H1 (cell line): ENCODE measurements around the gene AMPD3. TPM values are rescaled to one million over a fixed set of nuclear protein-coding genes. Genes with fewer than 3 reads are reported as not detected.

ENCODE experiments used
- CTCF ChIA-PET: fragments of 300-600 bp; sonication (Branson Sonifier 250); formaldehyde crosslinking; loops from one replicate; lab custom pipeline; 2021; ENCODE audit not compliant: partially characterized antibody; lab: Charles Lee
- POLR2A ChIA-PET: fragments of 300-600 bp; sonication (Branson Sonifier 250); formaldehyde crosslinking; loops from one replicate; lab custom pipeline; 2021; ENCODE audit warnings: inconsistent platforms; ENCODE audit not compliant: partially characterized antibody; lab: Charles Lee
- DNase-seq, 2 experiments: peaks; one replicate each; pipeline versions ENCODE4 v3.0.0 to v3.0.0-alpha.2; 2010 to 2022; ENCODE audit warnings: low spot score in 2 of 2, low read depth in 1 of 2, mixed read lengths in 1 of 2
- FAIRE-seq: peaks from 2 replicates; lab custom pipeline; 2011; peaks lifted over from hg19 to GRCh38; lab: Jason Lieb, UNC
- H2AFZ ChIP-seq: 2 replicates; pipeline ENCODE4 v1.8.1; 2012; ENCODE audit warnings: low read length, inconsistent platforms
- H2AK5ac ChIP-seq: 2 replicates; pipeline ENCODE4 v1.6.1; 2013; ENCODE audit warnings: low read depth, low read length
- H2BK120ac ChIP-seq: replicated peaks from 2 replicates; pipeline ENCODE3; 2013; ENCODE audit warnings: low read depth, low read length, inconsistent platforms
- H2BK12ac ChIP-seq: 2 replicates; pipeline ENCODE4 v1.6.1; 2013; ENCODE audit warnings: low read depth, low read length
- H2BK15ac ChIP-seq: 2 replicates; pipeline ENCODE4 v1.6.1; 2013; ENCODE audit warnings: low read length
- H2BK20ac ChIP-seq: 2 replicates; pipeline ENCODE4 v1.6.1; 2013; ENCODE audit warnings: low read length
- H2BK5ac ChIP-seq: 2 replicates; pipeline ENCODE4 v1.6.1; 2013; ENCODE audit warnings: low read depth, low read length
- H3K14ac ChIP-seq: 2 replicates; pipeline ENCODE4 v1.6.1; 2013; ENCODE audit warnings: inconsistent platforms; ENCODE audit not compliant: insufficient read length
- H3K18ac ChIP-seq: 2 replicates; pipeline ENCODE4 v1.6.1; 2013; ENCODE audit warnings: low read length; ENCODE audit errors: extremely low read depth
- H3K23ac ChIP-seq: 2 replicates; pipeline ENCODE4 v1.6.1; 2013; ENCODE audit warnings: inconsistent platforms; ENCODE audit not compliant: insufficient read length
- H3K23me2 ChIP-seq: 2 replicates; pipeline ENCODE4 v1.6.1; 2013; ENCODE audit warnings: low read depth, low read length
- H3K27ac ChIP-seq: 2 replicates; pipeline ENCODE4 v1.6.1; 2011; ENCODE audit warnings: low read depth, low read length, inconsistent platforms
- H3K27me3 ChIP-seq, 4 experiments: replicated peaks in 1 of 4; 1 replicate in 1 of 4; 2 replicates in 3 of 4; pipeline versions ENCODE4 v1.6.1 to v1.8.1; 2011 to 2013; ENCODE audit warnings: low read length in 3 of 4, mild to moderate bottlenecking in 3 of 4, inconsistent platforms in 2 of 4, mixed read lengths in 2 of 4, moderate library complexity in 1 of 4; ENCODE audit not compliant: control insufficient read depth in 3 of 4, insufficient read depth in 3 of 4; ENCODE audit errors: extremely low read depth in 1 of 4
- H3K36me3 ChIP-seq, 4 experiments: 2 replicates each; pipeline versions ENCODE4 v1.6.1 to v1.8.1; 2011 to 2013; ENCODE audit warnings: mild to moderate bottlenecking in 4 of 4, low read length in 3 of 4, moderate library complexity in 2 of 4, control low read depth in 1 of 4, inconsistent platforms in 1 of 4; ENCODE audit not compliant: insufficient read depth in 4 of 4, control insufficient read depth in 2 of 4
- H3K4ac ChIP-seq: replicated peaks from 2 replicates; pipeline ENCODE3; 2013; ENCODE audit warnings: low read length, low read depth, mixed read lengths, inconsistent platforms; ENCODE audit not compliant: insufficient read length
- H3K4me1 ChIP-seq, 4 experiments: replicated peaks in 1 of 4; 1 replicate in 1 of 4; 2 replicates in 3 of 4; pipeline versions ENCODE4 v1.6.1 to v1.8.1; 2011 to 2013; ENCODE audit warnings: low read length in 3 of 4, inconsistent platforms in 2 of 4, mixed read lengths in 1 of 4; ENCODE audit not compliant: insufficient read depth in 4 of 4, control insufficient read depth in 3 of 4
- H3K4me2 ChIP-seq, 2 experiments: 2 replicates each; pipeline versions ENCODE4 v1.6.1 to v1.8.1; 2011 to 2013; ENCODE audit warnings: low read depth in 2 of 2, low read length in 2 of 2, control low read depth in 1 of 2, inconsistent platforms in 1 of 2, mild to moderate bottlenecking in 1 of 2; ENCODE audit not compliant: insufficient read depth in 1 of 2
- H3K4me3 ChIP-seq, 4 experiments: fragments of 200-600, 300-600 bp in 1 of 4; sonication (generic), shearing (Covaris generic), sonication (Bioruptor Twin) in 1 of 4; 2 replicates each; pipeline versions ENCODE4 v1.5.1 to v1.8.1; 2011 to 2016; ENCODE audit warnings: low read length in 4 of 4, low read depth in 3 of 4, control low read depth in 2 of 4, inconsistent platforms in 2 of 4, mild to moderate bottlenecking in 2 of 4, mixed read lengths in 1 of 4, moderate library complexity in 1 of 4; ENCODE audit not compliant: insufficient read depth in 2 of 4; ENCODE audit errors: extremely low read depth in 1 of 4
- H3K56ac ChIP-seq: replicated peaks from 2 replicates; pipeline ENCODE3; 2013; ENCODE audit warnings: low read depth, mild to moderate bottlenecking, mixed read lengths, low read length, inconsistent platforms; ENCODE audit not compliant: insufficient read length
- H3K79me1 ChIP-seq: 2 replicates; pipeline ENCODE4 v1.6.1; 2013; ENCODE audit warnings: low read depth, low read length, control low read depth
- H3K79me2 ChIP-seq, 2 experiments: 2 replicates each; pipeline versions ENCODE4 v1.6.1 to v1.8.1; 2012 to 2013; ENCODE audit warnings: low read length in 2 of 2, mild to moderate bottlenecking in 2 of 2, inconsistent platforms in 1 of 2; ENCODE audit not compliant: insufficient read depth in 2 of 2, control insufficient read depth in 1 of 2
- H3K9ac ChIP-seq, 4 experiments: replicated peaks in 1 of 4; 1 replicate in 1 of 4; 2 replicates in 3 of 4; pipeline versions ENCODE4 v1.6.1 to v1.8.1; 2011 to 2013; ENCODE audit warnings: low read depth in 3 of 4, low read length in 3 of 4, control low read depth in 2 of 4, mild to moderate bottlenecking in 2 of 4, moderate library complexity in 2 of 4, inconsistent platforms in 1 of 4; ENCODE audit errors: extremely low read depth in 1 of 4
- H3K9me3 ChIP-seq, 2 experiments: 2 replicates each; pipeline versions ENCODE4 v1.6.1 to v1.8.1; 2012 to 2013; ENCODE audit warnings: mild to moderate bottlenecking in 2 of 2, moderate library complexity in 2 of 2, control low read depth in 1 of 2, inconsistent platforms in 1 of 2, low read depth in 1 of 2, low read length in 1 of 2, mixed read lengths in 1 of 2; ENCODE audit not compliant: insufficient read depth in 2 of 2
- H4K20me1 ChIP-seq, 2 experiments: replicated peaks in 1 of 2; 2 replicates each; pipeline versions ENCODE3 to v1.8.1; 2011 to 2013; ENCODE audit warnings: inconsistent platforms in 2 of 2, low read length in 2 of 2, mild to moderate bottlenecking in 1 of 2; ENCODE audit not compliant: insufficient read depth in 2 of 2, control insufficient read depth in 1 of 2
- H4K5ac ChIP-seq: 2 replicates; pipeline ENCODE4 v1.6.1; 2013; ENCODE audit warnings: low read length, low read depth, mixed read lengths, inconsistent platforms; ENCODE audit not compliant: insufficient read length
- H4K8ac ChIP-seq: 2 replicates; pipeline ENCODE4 v1.8.0; 2013; ENCODE audit warnings: mild to moderate bottlenecking, moderate library complexity, low read length, inconsistent platforms; ENCODE audit not compliant: insufficient read depth; ENCODE audit errors: extremely low read depth
- H4K91ac ChIP-seq: replicated peaks from 2 replicates; pipeline ENCODE3; 2013; ENCODE audit warnings: low read length, mixed read lengths, inconsistent platforms; ENCODE audit not compliant: insufficient read length
- EZH2 ChIP-seq: fragments of 200-600 bp; sonication (generic); IDR thresholded peaks from 2 replicates; pipeline ENCODE4 v1.7.1; 2012; ENCODE audit warnings: low read depth, mild to moderate bottlenecking, moderate library complexity, low read length, inconsistent platforms; ENCODE audit not compliant: severe bottlenecking
- MAFK ChIP-seq: IDR thresholded peaks from 2 replicates; pipeline ENCODE4 v1.6.1; 2012; ENCODE audit warnings: low read depth, mild to moderate bottlenecking, improper control_type of control experiment, low read length
- NANOG ChIP-seq: IDR thresholded peaks from 2 replicates; pipeline ENCODE4 v1.6.1; 2011; ENCODE audit warnings: low read length, low read depth, mild to moderate bottlenecking, inconsistent platforms; ENCODE audit not compliant: insufficient read depth, poor library complexity, severe bottlenecking
- POLR2A ChIP-seq, 2 experiments: IDR thresholded peaks; 1 replicate in 1 of 2; 2 replicates in 1 of 2; pipeline ENCODE4 v1.6.1; 2011; ENCODE audit warnings: low read depth in 2 of 2, low read length in 2 of 2, mild to moderate bottlenecking in 2 of 2; ENCODE audit errors: control extremely low read depth in 1 of 2
- RBBP5 ChIP-seq: IDR thresholded peaks from 2 replicates; pipeline ENCODE4 v1.7.1; 2012; ENCODE audit warnings: low read depth, mild to moderate bottlenecking, inconsistent platforms, low read length, moderate library complexity, borderline replicate concordance
- SAP30 ChIP-seq: fragments of 300-600 bp; sonication (generic); IDR thresholded peaks from 2 replicates; pipeline ENCODE4 v1.7.1; 2012; ENCODE audit warnings: low read length, moderate library complexity, mild to moderate bottlenecking, inconsistent platforms; ENCODE audit not compliant: insufficient read depth, insufficient replicate concordance
- SIRT6 ChIP-seq: IDR thresholded peaks from one replicate; pipeline ENCODE4 v1.7.1; 2012; ENCODE audit warnings: low read length, inconsistent platforms
- WGBS, 2 experiments: shearing (Covaris generic) in 1 of 2; methylation state at CpG; one replicate each; pipeline versions ENCODE4 v1.1.6 to v1.1.7; 2013 to 2015; ENCODE audit warnings: low lambda C conversion rate in 2 of 2, mixed read lengths in 2 of 2, inconsistent platforms in 1 of 2, low coverage in 1 of 2, missing lambda C conversion rate in 1 of 2; ENCODE audit not compliant: insufficient replicate concordance in 2 of 2, insufficient coverage in 1 of 2, insufficient read length in 1 of 2; ENCODE audit errors: extremely low coverage in 1 of 2, missing lambda C conversion rate in 1 of 2; 5-methylcytosine and 5-hydroxymethylcytosine counted together
- polyA plus RNA-seq, 7 experiments: library from polyadenylated mRNA; depleted of rRNA in 3 of 7; stranded (reverse) in 5 of 7; unstranded in 2 of 7; fragments of >200 nt in 5 of 7; fragments of 200-250 nt in 2 of 7; gene quantifications; 1 replicate in 5 of 7; 2 replicates in 1 of 7; 4 replicates in 1 of 7; pipeline versions ENCODE4 v1.2.1 to v1.2.3, GENCODE V29; 2011 to 2013; ENCODE audit warnings: missing spikeins in 2 of 7, mixed read lengths in 2 of 7
- total RNA-seq: library from RNA; stranded (reverse); fragmentation: NEBNext Ultra II Directional; extraction: Animal tissue kit (Norgen Biotek cat#: 25700); gene quantifications from 2 replicates; pipeline ENCODE4 v1.2.1, GENCODE V29; 2021

The AMPD3 gene
- total and polyA plus RNA-seq, 2 of the 8 experiments (the other 6 are each of a cell fraction or from before 2014, with no cell fraction given): 4.0 to 6.3 TPM

GRCh38 chr11:10502770-10503169 lies 47.7 kb downstream of the AMPD3 start:
- POLR2A ChIA-PET: no interaction called here
- no peak overlapping the region for H2BK120ac ChIP-seq
- no peak overlapping the region for H3K27ac ChIP-seq
- H3K23ac ChIP-seq: no peak overlapping the region
- 0 out of 7 replicates have a peak, but pooled peaks cover 0 to 3% (median 0%) of the 10 kb centered on the region in 4 experiments for H3K4me1 ChIP-seq
- no peaks in the 10 kb centered on the region; a peak in 1 of 8 replicates for H3K36me3 ChIP-seq
- H4K8ac ChIP-seq: no peak overlapping the region
- no peak overlapping the region for H2BK12ac ChIP-seq
- H3K4me2 ChIP-seq: no peak overlapping the region
- H4K20me1 ChIP-seq: peaks cover 0 to 9% of the 10 kb centered on the region in 2 experiments
- H3K18ac ChIP-seq: no peak overlapping the region
- no peak overlapping the region for H3K4ac ChIP-seq
- TF ChIP-seq NANOG (no peak), POLR2A (IDR thresholded peaks at IDR 0.05; ENCODE audit: control extremely low read depth in 1 of 2, low read depth in 2 of 2, low read length in 2 of 2) (no peak), SAP30 (no peak), RBBP5 (no peak), SIRT6 (no peak), EZH2 (no peak), MAFK (no peak)
- no peak overlapping the region for H3K14ac ChIP-seq
- H4K5ac ChIP-seq: no peak overlapping the region
- no peak overlapping the region for H2AFZ ChIP-seq
- H3K9ac ChIP-seq: no peak overlapping the region
- no peak overlapping the region for H2BK5ac ChIP-seq
- H3K79me1 ChIP-seq: no peaks in the 10 kb centered on the region
- WGBS, 2 experiments: 88% methylated on average over 3 of the region's 3 CpGs; no CpG with 5 or more reads in 1 of the 2 experiments
- H3K27me3 ChIP-seq: no peaks in the 10 kb centered on the region; a peak in 1 of 7 replicates
- H2AK5ac ChIP-seq: no peak overlapping the region
- no peak overlapping the region for H2BK20ac ChIP-seq
- H3K79me2 ChIP-seq: no peaks in the 10 kb centered on the region
- FAIRE-seq (no peak), DNase-seq (no peak)
- no peak overlapping the region for H2BK15ac ChIP-seq
- no peak overlapping the region for H3K56ac ChIP-seq
- H3K23me2 ChIP-seq: no peaks in the 10 kb centered on the region
- no peaks in the 10 kb centered on the region for H3K9me3 ChIP-seq
- no peak overlapping the region for H4K91ac ChIP-seq
- H3K4me3 ChIP-seq: no peak overlapping the region
- CTCF ChIA-PET: interaction anchor here (1.2 to 1.8 kb wide), 4 partner anchors 12 to 743 kb away, joined by 3 to 5 read pairs (median 3); no protein-coding TSS in a partner anchor
